Calu3 (cell line): ENCODE measurements around the gene TMEM196. TPM values are rescaled to one million over a fixed set of nuclear protein-coding genes. Genes with fewer than 3 reads are reported as not detected.
A peak's percentile ranks its signal among the peaks of the same experiment; 100 is the strongest.
"Not testable (repeated sequence)": the region's sequence is repeated elsewhere in the genome, so short reads cannot be mapped to it uniquely, and the experiment has no call there.

Source experiments
- BruUV-seq: library from RNA; stranded (reverse); fragments of 400-500 nt; replicated peaks from 2 replicates; lab custom pipeline; 2021; lab: Mats Ljungman, UMichigan
- CTCF ChIA-PET: fragments of 300-600 bp; sonication (Branson Sonifier 250); formaldehyde crosslinking; loops from one replicate; lab custom pipeline; 2022; ENCODE audit warnings: antibody characterized with exemption; lab: Charles Lee
- DNase-seq: peaks from one replicate; pipeline ENCODE4 v3.0.0; 2022
- H3K27ac Mint-ChIP-seq: one replicate; pipeline ENCODE4 v1.8.0; 2022; ENCODE audit warnings: mixed read lengths; ENCODE audit not compliant: unreplicated experiment
- H3K27me3 Mint-ChIP-seq: one replicate; pipeline ENCODE4 v1.8.0; 2022; ENCODE audit warnings: mixed read lengths; ENCODE audit not compliant: unreplicated experiment
- H3K36me3 Mint-ChIP-seq: one replicate; pipeline ENCODE4 v1.8.0; 2022; ENCODE audit warnings: mild to moderate bottlenecking, moderate library complexity, mixed read lengths; ENCODE audit not compliant: insufficient read depth, unreplicated experiment
- H3K4me1 Mint-ChIP-seq: one replicate; pipeline ENCODE4 v1.8.0; 2022; ENCODE audit warnings: mild to moderate bottlenecking, low read depth, mixed read lengths; ENCODE audit not compliant: unreplicated experiment
- H3K4me3 Mint-ChIP-seq: one replicate; pipeline ENCODE4 v1.8.0; 2022; ENCODE audit warnings: mild to moderate bottlenecking, low read depth, moderate library complexity, mixed read lengths; ENCODE audit not compliant: unreplicated experiment
- H3K9me3 Mint-ChIP-seq: one replicate; pipeline ENCODE4 v1.8.0; 2022; ENCODE audit warnings: low read depth, mixed read lengths; ENCODE audit not compliant: unreplicated experiment
- intact Hi-C: fragments of 100-400 bp; cut with micrococcal nuclease; formaldehyde crosslinking; loops from one replicate; pipeline ENCODE4 v1.10.0; 2022; ENCODE audit not compliant: unreplicated experiment
- total RNA-seq: library from RNA; stranded (reverse); gene quantifications from 2 replicates; pipeline ENCODE4 v1.2.3, GENCODE V29; 2022
- TF ChIP-seq, protein P1 (sequence below): fragments of 200-600 bp; IDR thresholded peaks from one replicate; pipeline ENCODE4 v1.8.0; 2022; ENCODE audit warnings: antibody characterized with exemption; ENCODE audit not compliant: unreplicated experiment

Gene TMEM196
- total RNA-seq, 1 experiment from 2014 or later: not detected

DNA sequence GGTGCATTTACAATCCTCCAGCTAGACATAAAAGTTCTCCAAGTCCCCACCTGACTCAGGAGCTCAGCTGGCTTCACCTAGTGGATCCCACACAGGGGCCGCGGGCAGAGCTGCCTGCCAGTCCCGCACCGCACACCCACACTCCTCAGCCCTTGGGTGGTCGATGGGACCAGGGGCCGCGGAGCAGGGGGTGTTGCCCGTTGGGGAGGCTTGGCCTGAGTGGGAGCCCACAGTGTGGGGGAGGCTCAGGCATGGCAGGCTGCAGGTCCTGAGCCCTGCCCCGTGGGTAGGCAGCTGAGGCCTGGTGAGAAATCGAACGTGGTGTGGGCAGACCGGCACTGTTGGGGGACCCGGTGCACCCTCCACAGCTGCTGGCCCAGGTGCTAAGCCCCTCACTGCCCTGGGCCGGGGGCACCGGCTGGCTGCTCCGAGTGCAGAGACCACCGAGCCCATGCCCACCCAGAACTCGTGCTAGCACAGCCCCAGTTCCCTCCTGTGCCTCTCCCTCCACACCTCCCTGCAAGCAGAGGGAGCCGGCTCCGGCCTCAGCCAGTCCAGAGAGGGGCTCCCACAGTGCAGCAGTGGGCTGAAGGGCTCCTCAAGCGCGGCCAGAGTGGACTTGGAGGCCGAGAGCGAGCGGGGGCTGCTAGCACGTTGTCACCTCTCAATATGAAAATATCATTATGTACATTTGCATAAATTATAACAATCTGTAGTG lies 81.1 kb downstream of the TMEM196 start:
- no peak overlapping the region for H3K4me3 Mint-ChIP-seq
- DNase-seq: no peak
- peaks cover 17% of the 10 kb centered on the region for H3K27me3 Mint-ChIP-seq
- H3K36me3 Mint-ChIP-seq: peaks cover under 1% of the 10 kb centered on the region
- intact Hi-C loops: no loop called here
- H3K9me3 Mint-ChIP-seq: no peaks in the 10 kb centered on the region
- no peak overlapping the region for H3K27ac Mint-ChIP-seq
- TF ChIP-seq, protein P1, sequence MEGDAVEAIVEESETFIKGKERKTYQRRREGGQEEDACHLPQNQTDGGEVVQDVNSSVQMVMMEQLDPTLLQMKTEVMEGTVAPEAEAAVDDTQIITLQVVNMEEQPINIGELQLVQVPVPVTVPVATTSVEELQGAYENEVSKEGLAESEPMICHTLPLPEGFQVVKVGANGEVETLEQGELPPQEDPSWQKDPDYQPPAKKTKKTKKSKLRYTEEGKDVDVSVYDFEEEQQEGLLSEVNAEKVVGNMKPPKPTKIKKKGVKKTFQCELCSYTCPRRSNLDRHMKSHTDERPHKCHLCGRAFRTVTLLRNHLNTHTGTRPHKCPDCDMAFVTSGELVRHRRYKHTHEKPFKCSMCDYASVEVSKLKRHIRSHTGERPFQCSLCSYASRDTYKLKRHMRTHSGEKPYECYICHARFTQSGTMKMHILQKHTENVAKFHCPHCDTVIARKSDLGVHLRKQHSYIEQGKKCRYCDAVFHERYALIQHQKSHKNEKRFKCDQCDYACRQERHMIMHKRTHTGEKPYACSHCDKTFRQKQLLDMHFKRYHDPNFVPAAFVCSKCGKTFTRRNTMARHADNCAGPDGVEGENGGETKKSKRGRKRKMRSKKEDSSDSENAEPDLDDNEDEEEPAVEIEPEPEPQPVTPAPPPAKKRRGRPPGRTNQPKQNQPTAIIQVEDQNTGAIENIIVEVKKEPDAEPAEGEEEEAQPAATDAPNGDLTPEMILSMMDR: no peak
- H3K4me1 Mint-ChIP-seq: no peaks in the 10 kb centered on the region
- CTCF ChIA-PET: no interaction called here
- no TSS peak for BruUV-seq

DNA sequence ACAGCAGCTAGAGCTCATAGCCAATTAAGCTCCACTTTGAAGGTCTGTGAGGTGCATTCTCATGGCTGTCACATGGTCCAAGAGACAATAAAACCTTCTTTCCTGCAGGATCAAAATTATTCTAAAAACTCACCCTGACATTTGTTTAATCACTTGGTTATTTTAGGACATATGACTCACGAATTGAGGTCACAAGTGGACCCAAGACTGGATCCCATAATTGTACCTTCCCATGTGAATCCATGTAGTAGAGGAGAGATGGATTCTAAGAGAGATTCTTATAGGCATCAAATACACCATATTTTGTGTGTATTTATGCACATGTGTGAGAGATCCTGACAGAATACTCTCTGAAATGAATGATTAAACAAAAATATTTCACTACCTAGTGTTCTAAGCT lies 82.7 kb downstream of the TMEM196 start:
- Mint-ChIP-seq H3K4me1 (no peaks in the 10 kb centered on the region), H3K4me3 (no peak overlapping the region), H3K27me3 (peaks cover 17% of the 10 kb centered on the region), H3K36me3 (no peaks in the 10 kb centered on the region), H3K27ac (no peak overlapping the region), H3K9me3 (peaks cover 3% of the 10 kb centered on the region)
- CTCF ChIA-PET: no interaction called here
- BruUV-seq: no TSS peak
- intact Hi-C loops: no loop called here
- TF ChIP-seq, protein P1: no peak
- DNase-seq: no peak

DNA sequence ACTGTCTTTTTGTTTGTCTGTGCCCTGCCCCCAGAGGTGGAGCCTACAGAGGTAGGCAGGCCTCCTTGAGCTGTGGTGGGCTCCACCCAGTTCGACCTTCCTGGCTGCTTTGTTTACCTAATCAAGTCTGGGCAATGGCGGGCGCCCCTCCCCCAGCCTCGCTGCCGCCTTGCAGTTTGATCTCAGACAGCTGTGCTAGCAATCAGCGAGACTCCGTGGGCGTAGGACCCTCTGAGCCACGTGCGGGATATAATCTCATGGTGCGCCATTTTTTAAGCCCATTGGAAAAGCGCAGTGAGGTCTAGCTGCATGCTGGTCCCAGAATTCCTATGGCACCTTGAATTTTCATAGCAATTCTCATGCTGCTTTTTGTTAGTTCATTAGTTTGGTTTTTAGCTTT lies 84.3 kb downstream of the TMEM196 start:
- intact Hi-C loops, H3K9me3 Mint-ChIP-seq, H3K36me3 Mint-ChIP-seq, H3K27ac Mint-ChIP-seq, BruUV-seq, DNase-seq, H3K4me1 Mint-ChIP-seq, CTCF ChIA-PET: not testable (repeated sequence)
- H3K27me3 Mint-ChIP-seq: peaks cover 17% of the 10 kb centered on the region
- peak overlapping the region; percentile 26 for H3K4me3 Mint-ChIP-seq

DNA sequence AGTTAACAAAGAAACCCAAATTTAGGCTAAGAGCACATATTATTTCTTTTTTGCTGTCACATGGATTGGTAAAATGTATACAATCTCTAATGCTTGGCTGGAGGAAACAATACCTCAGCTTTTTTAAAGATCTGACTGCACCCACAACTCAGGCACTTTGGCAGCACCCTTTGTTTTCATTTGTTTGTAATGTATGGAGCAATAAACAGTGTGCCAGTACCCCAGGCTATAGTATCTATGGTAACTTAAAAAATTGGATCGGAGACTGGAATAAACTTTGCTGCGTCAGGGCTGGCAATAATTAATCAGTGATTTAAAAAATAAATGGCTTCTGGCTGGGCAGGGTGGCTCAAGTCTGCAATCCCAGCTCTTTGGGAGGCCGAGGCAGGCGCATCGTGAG lies 91.8 kb downstream of the TMEM196 start:
- TF ChIP-seq, protein P1: no peak
- no peak overlapping the region for H3K4me3 Mint-ChIP-seq

DNA sequence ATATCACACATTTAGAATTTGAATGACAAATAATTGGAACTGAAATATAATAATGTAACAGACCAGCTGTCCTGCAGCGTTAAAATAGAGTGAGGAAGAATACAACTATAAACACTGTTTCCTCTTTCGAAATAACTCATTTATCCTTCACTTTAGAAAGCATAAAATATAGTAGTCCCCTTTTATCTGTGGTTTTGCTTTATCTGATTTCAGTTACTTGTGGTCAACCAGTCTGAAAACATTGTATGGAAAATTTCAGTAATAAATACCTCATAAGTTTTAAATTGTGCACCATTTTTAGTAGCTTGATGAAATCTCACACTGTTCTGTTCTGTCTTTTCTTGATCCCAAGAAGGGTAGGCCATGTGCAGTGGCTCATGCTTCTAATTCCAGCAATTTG lies 96.2 kb downstream of the TMEM196 start:
- CTCF ChIA-PET: no interaction called here
- intact Hi-C loops: no loop called here
- no peak overlapping the region for H3K4me3 Mint-ChIP-seq

More for the DNA sequence above, 91.8 kb downstream of the TMEM196 start:
- CTCF ChIA-PET: no interaction called here
- H3K36me3 Mint-ChIP-seq: no peaks in the 10 kb centered on the region
- H3K27ac Mint-ChIP-seq: no peak overlapping the region
- no peak for DNase-seq
- intact Hi-C loops: no loop called here
- BruUV-seq: no TSS peak
- H3K4me1 Mint-ChIP-seq: no peaks in the 10 kb centered on the region
- H3K9me3 Mint-ChIP-seq: peaks cover 3% of the 10 kb centered on the region
- no peaks in the 10 kb centered on the region for H3K27me3 Mint-ChIP-seq

More for the DNA sequence above, 96.2 kb downstream of the TMEM196 start:
- no peak for DNase-seq
- BruUV-seq: no TSS peak
- Mint-ChIP-seq H3K36me3 (no peaks in the 10 kb centered on the region), H3K4me1 (no peaks in the 10 kb centered on the region), H3K27me3 (no peaks in the 10 kb centered on the region), H3K27ac (no peak overlapping the region), H3K9me3 (no peaks in the 10 kb centered on the region)
- TF ChIP-seq, protein P1: no peak
